ES-I3 (cell line): Measurements from ENCODE around the gene SLC47A1.
"Not testable (repeated sequence)": the region's sequence is repeated elsewhere in the genome, so short reads cannot be mapped to it uniquely, and the experiment has no call there.

Experiments
- H3K36me3 ChIP-seq: 2 replicates; pipeline ENCODE4 v1.6.1; 2013; ENCODE audit warnings: mild to moderate bottlenecking, low read length, control low read depth, moderate library complexity; ENCODE audit not compliant: insufficient read depth
- H3K4me1 ChIP-seq: 2 replicates; pipeline ENCODE4 v1.6.1; 2013; ENCODE audit warnings: mild to moderate bottlenecking, control low read depth, low read length; ENCODE audit not compliant: insufficient read depth
- H3K9ac ChIP-seq: 2 replicates; pipeline ENCODE4 v1.6.1; 2013; ENCODE audit warnings: low read depth, mild to moderate bottlenecking, low read length, moderate library complexity
- H3K9me3 ChIP-seq: 2 replicates; pipeline ENCODE4 v1.6.1; 2013; ENCODE audit warnings: mild to moderate bottlenecking, low read length, moderate library complexity; ENCODE audit not compliant: control insufficient read depth, insufficient read depth

Gene SLC47A1

GRCh38 chr17:19533718-19534561, at the start of gene SLC47A1:
Gene SLC47A1, plus strand, starts transcription at chr17:19533854. Its CDS starts 86 bp downstream, at chr17:19533940.
- H3K9ac ChIP-seq = peak within 1 kb of the TSS; percentile 41; the same call in 1 of the 2 replicates
- H3K4me1 ChIP-seq = peaks cover 15% of the 10 kb centered on the region
- H3K9me3 ChIP-seq = no peaks in the 10 kb centered on the region
- no peaks in the 10 kb centered on the region for H3K36me3 ChIP-seq

- H3K9ac ChIP-seq = no peak overlapping the region
- H3K9me3 ChIP-seq = no peaks in the 10 kb centered on the region
- peaks cover 20% of the 10 kb centered on the region for H3K4me1 ChIP-seq
Measured at GRCh38 chr17:19485800-19486340, 47.8 kb upstream of the SLC47A1 start.

GRCh38 chr17:19486351-19487023, 47.2 kb upstream of the SLC47A1 start:
- Histone ChIP-seq H3K9ac (no peak overlapping the region), H3K36me3 (no peaks in the 10 kb centered on the region), H3K9me3 (no peaks in the 10 kb centered on the region), H3K4me1 (peaks cover 20% of the 10 kb centered on the region)

More at GRCh38 chr17:19485800-19486340, 47.8 kb upstream of the SLC47A1 start:
- no peaks in the 10 kb centered on the region for H3K36me3 ChIP-seq

GRCh38 chr17:19487024-19487600, 46.5 kb upstream of the SLC47A1 start:
- Histone ChIP-seq H3K9me3 (no peaks in the 10 kb centered on the region), H3K4me1 (peaks cover 26% of the 10 kb centered on the region), H3K9ac (no peak overlapping the region), H3K36me3 (no peaks in the 10 kb centered on the region)

GRCh38 chr17:19492141-19492540, 41.5 kb upstream of the SLC47A1 start:
- Histone ChIP-seq H3K9me3 (no peaks in the 10 kb centered on the region), H3K36me3 (no peaks in the 10 kb centered on the region), H3K9ac (no peak overlapping the region), H3K4me1 (peaks cover 21% of the 10 kb centered on the region)

GRCh38 chr17:19494961-19495806, 38.5 kb upstream of the SLC47A1 start:
- Histone ChIP-seq H3K9ac (no peak overlapping the region), H3K36me3 (no peaks in the 10 kb centered on the region), H3K4me1 (peaks cover 14% of the 10 kb centered on the region), H3K9me3 (no peaks in the 10 kb centered on the region; the same call in 1 of the 2 replicates)

- Histone ChIP-seq H3K9me3 (no peaks in the 10 kb centered on the region; the same call in 1 of the 2 replicates), H3K9ac (no peak overlapping the region), H3K4me1 (peaks cover 14% of the 10 kb centered on the region), H3K36me3 (no peaks in the 10 kb centered on the region)
Measured at GRCh38 chr17:19495828-19496528, 37.7 kb upstream of the SLC47A1 start.

- no peaks in the 10 kb centered on the region; the same call in 1 of the 2 replicates for H3K9me3 ChIP-seq
- H3K36me3 ChIP-seq = no peaks in the 10 kb centered on the region
- peaks cover 5% of the 10 kb centered on the region; the same call in 1 of the 2 replicates for H3K4me1 ChIP-seq
- no peak overlapping the region for H3K9ac ChIP-seq
Measured at GRCh38 chr17:19497624-19498023, 36.0 kb upstream of the SLC47A1 start.

- Histone ChIP-seq H3K9me3 (no peaks in the 10 kb centered on the region; the same call in 1 of the 2 replicates), H3K36me3 (no peaks in the 10 kb centered on the region), H3K4me1 (peaks cover 3% of the 10 kb centered on the region; the same call in 1 of the 2 replicates), H3K9ac (no peak overlapping the region)
Measured at GRCh38 chr17:19501219-19501618, 32.4 kb upstream of the SLC47A1 start.

GRCh38 chr17:19502517-19502916, 31.1 kb upstream of the SLC47A1 start:
- no peak overlapping the region for H3K9ac ChIP-seq
- H3K36me3 ChIP-seq = no peaks in the 10 kb centered on the region
- H3K4me1 ChIP-seq = peaks cover 3% of the 10 kb centered on the region; the same call in 1 of the 2 replicates
- H3K9me3 ChIP-seq = no peaks in the 10 kb centered on the region; the same call in 1 of the 2 replicates

- not testable (repeated sequence) for H3K4me1 ChIP-seq, H3K9ac ChIP-seq
Measured at GRCh38 chr17:19505561-19505960, 28.1 kb upstream of the SLC47A1 start.

GRCh38 chr17:19507775-19508576, 25.7 kb upstream of the SLC47A1 start:
- H3K36me3 ChIP-seq = no peaks in the 10 kb centered on the region
- peaks cover 3% of the 10 kb centered on the region; the same call in 1 of the 2 replicates for H3K4me1 ChIP-seq
- peak overlapping the region; percentile 66 for H3K9ac ChIP-seq
- H3K9me3 ChIP-seq = no peaks in the 10 kb centered on the region

More at GRCh38 chr17:19505561-19505960, 28.1 kb upstream of the SLC47A1 start:
- not testable (repeated sequence) for H3K9me3 ChIP-seq, H3K36me3 ChIP-seq
